Suprapubic skin (tissue), 3 donors: ENCODE results near the gene NYAP2.

Experiments
- CTCF ChIP-seq, 2 donors: fragments of 200-600 bp in 1 of 2; fragments of 450-650 bp in 1 of 2; sonication (generic) in 1 of 2; IDR thresholded peaks; one replicate each; pipeline ENCODE4 v1.5.1; 2016 to 2019; ENCODE audit warnings: antibody characterized with exemption in 2 of 2, mild to moderate bottlenecking in 1 of 2, moderate library complexity in 1 of 2
- POLR2A ChIP-seq, 2 donors: fragments of 450-650 bp; IDR thresholded peaks; one replicate each; pipeline ENCODE4 v1.6.1; 2017; ENCODE audit warnings: antibody characterized with exemption in 2 of 2, mild to moderate bottlenecking in 2 of 2, moderate library complexity in 2 of 2

GRCh38 chr2:225662101-225662500 is 262.6 kb downstream of the NYAP2 start:
- TF ChIP-seq POLR2A (IDR thresholded peaks at IDR 0.05) = no peak
- TF ChIP-seq CTCF (IDR thresholded peaks at IDR 0.05) = no peak
